A673 (cell line): ENCODE data around the gene PRR12.

Source experiments
- CTCF ChIP-seq: fragments of 300-800, 200-600 bp; sonication (generic); conservative IDR thresholded peaks from 2 replicates; pipeline ENCODE4 v1.5.1; 2017; ENCODE audit warnings: low read depth, mild to moderate bottlenecking, antibody characterized with exemption, low read length, moderate library complexity, mixed read lengths
- EZH2 ChIP-seq: fragments of 200-600 bp; sonication (generic); IDR thresholded peaks from 2 replicates; pipeline ENCODE4 v1.6.1; 2017; ENCODE audit warnings: borderline replicate concordance, low read depth, mild to moderate bottlenecking, mixed read lengths, antibody characterized with exemption, low read length; ENCODE audit not compliant: poor library complexity, severe bottlenecking

GRCh38 chr19:49637821-49638738 lies 47.1 kb downstream of the PRR12 start:
- TF ChIP-seq CTCF = no peak
- no peak for TF ChIP-seq EZH2
